ENCODE results near the gene MYO9B.

Gene MYO9B

GRCh38 chr19:17259934-17260333 is 184.4 kb downstream of the MYO9B start:
- H3K36me3 ChIP-seq (ENCODE audit: control insufficient read depth in 1 of 2, insufficient read depth in 2 of 2, low read length in 2 of 2): peaks cover 8 to 11% of the 10 kb centered on the region in 2 experiments
- H2BK12ac ChIP-seq (ENCODE audit: low read length): no peak overlapping the region
- H2BK5ac ChIP-seq (ENCODE audit: low read depth, low read length, poor library complexity): no peak overlapping the region
- H4K12ac ChIP-seq (ENCODE audit: low read depth, low read length): no peak overlapping the region
- peaks cover 9% of the 10 kb centered on the region for H3K9me3 ChIP-seq (ENCODE audit: insufficient read depth, low read depth, low read length)
- peaks cover 10 to 11% of the 10 kb centered on the region in 2 experiments for H3K4me1 ChIP-seq (ENCODE audit: control insufficient read depth in 1 of 2, insufficient read depth in 2 of 2, low read length in 2 of 2)
- H3K9ac ChIP-seq (ENCODE audit: low read length): no peak overlapping the region
- no peak overlapping the region for H3K27ac ChIP-seq (ENCODE audit: low read depth, low read length)
- peaks cover 17% of the 10 kb centered on the region for H3K79me1 ChIP-seq (ENCODE audit: low read length)
- no peak overlapping the region for H2AK5ac ChIP-seq (ENCODE audit: low read length)
- no peak overlapping the region for H3K4ac ChIP-seq (ENCODE audit: low read depth, low read length)
- no peak overlapping the region for H3K4me2 ChIP-seq (ENCODE audit: low read length)
- H2BK120ac ChIP-seq (ENCODE audit: insufficient read depth, low read length, poor library complexity): no peak overlapping the region
- DNase-seq: no peak
- no peak overlapping the region for H4K91ac ChIP-seq (ENCODE audit: low read depth, low read length)
- H3K27me3 ChIP-seq (ENCODE audit: insufficient read depth, low read length): no peaks in the 10 kb centered on the region
- WGBS (ENCODE audit: extremely low coverage, insufficient coverage, insufficient read length): no CpG with 5 or more reads among the region's 1 CpG
- H3K23ac ChIP-seq (ENCODE audit: low read length): no peak overlapping the region
- no peak overlapping the region for H2AFZ ChIP-seq (ENCODE audit: insufficient read depth, low read length, poor library complexity)
- H4K8ac ChIP-seq (ENCODE audit: low read depth, low read length): no peak overlapping the region
- H3K4me3 ChIP-seq (ENCODE audit: low read depth, low read length): no peak overlapping the region
- no peak overlapping the region for H3K18ac ChIP-seq (ENCODE audit: low read length)
- no peaks in the 10 kb centered on the region for H3K79me2 ChIP-seq (ENCODE audit: control insufficient read depth, insufficient read depth, low read length, poor library complexity)
- no peak overlapping the region for H3K14ac ChIP-seq (ENCODE audit: low read length)

GRCh38 chr19:17260842-17261325 is 185.3 kb downstream of the MYO9B start:
- H2AK5ac ChIP-seq (ENCODE audit: low read length): no peak overlapping the region
- no peak overlapping the region for H3K14ac ChIP-seq (ENCODE audit: low read length)
- no peak overlapping the region for H3K4me3 ChIP-seq (ENCODE audit: low read depth, low read length)
- H3K9ac ChIP-seq (ENCODE audit: low read length): no peak overlapping the region
- H4K12ac ChIP-seq (ENCODE audit: low read depth, low read length): no peak overlapping the region
- no peaks in the 10 kb centered on the region for H3K79me2 ChIP-seq (ENCODE audit: control insufficient read depth, insufficient read depth, low read length, poor library complexity)
- H3K23ac ChIP-seq (ENCODE audit: low read length): no peak overlapping the region
- no peak overlapping the region for H2BK5ac ChIP-seq (ENCODE audit: low read depth, low read length, poor library complexity)
- peaks cover 9% of the 10 kb centered on the region for H3K9me3 ChIP-seq (ENCODE audit: insufficient read depth, low read depth, low read length)
- H3K27me3 ChIP-seq (ENCODE audit: insufficient read depth, low read length): no peaks in the 10 kb centered on the region
- H3K4me2 ChIP-seq (ENCODE audit: low read length): no peak overlapping the region
- peaks cover 9 to 13% of the 10 kb centered on the region in 2 experiments for H3K4me1 ChIP-seq (ENCODE audit: control insufficient read depth in 1 of 2, insufficient read depth in 2 of 2, low read length in 2 of 2)
- H2BK12ac ChIP-seq (ENCODE audit: low read length): no peak overlapping the region
- H3K27ac ChIP-seq (ENCODE audit: low read depth, low read length): no peak overlapping the region
- DNase-seq: peak; percentile 88 to 96
- H4K8ac ChIP-seq (ENCODE audit: low read depth, low read length): no peak overlapping the region
- H3K4ac ChIP-seq (ENCODE audit: low read depth, low read length): no peak overlapping the region
- peak overlapping the region; percentile 9 for H2AFZ ChIP-seq (ENCODE audit: insufficient read depth, low read length, poor library complexity)
- WGBS (ENCODE audit: extremely low coverage, insufficient coverage, insufficient read length): no CpG with 5 or more reads among the region's 15 CpGs
- H3K79me1 ChIP-seq (ENCODE audit: low read length): peaks cover 21% of the 10 kb centered on the region
- H2BK120ac ChIP-seq (ENCODE audit: insufficient read depth, low read length, poor library complexity): no peak overlapping the region
- no peak overlapping the region for H4K91ac ChIP-seq (ENCODE audit: low read depth, low read length)
- no peak overlapping the region for H3K18ac ChIP-seq (ENCODE audit: low read length)
- H3K36me3 ChIP-seq (ENCODE audit: control insufficient read depth in 1 of 2, insufficient read depth in 2 of 2, low read length in 2 of 2): peaks cover 8 to 11% of the 10 kb centered on the region in 2 experiments

GRCh38 chr19:17262557-17262956 is 187.0 kb downstream of the MYO9B start:
- no peak overlapping the region for H3K9ac ChIP-seq (ENCODE audit: low read length)
- no peak overlapping the region for H2BK120ac ChIP-seq (ENCODE audit: insufficient read depth, low read length, poor library complexity)
- peak overlapping the region; percentile 45 for H4K91ac ChIP-seq (ENCODE audit: low read depth, low read length)
- H2AK5ac ChIP-seq (ENCODE audit: low read length): peak overlapping the region; percentile 8
- H3K14ac ChIP-seq (ENCODE audit: low read length): no peak overlapping the region
- no CpG with 5 or more reads among the region's 16 CpGs for WGBS (ENCODE audit: extremely low coverage, insufficient coverage, insufficient read length)
- DNase-seq: no peak
- no peak overlapping the region for H3K18ac ChIP-seq (ENCODE audit: low read length)
- peaks cover 9% of the 10 kb centered on the region for H3K9me3 ChIP-seq (ENCODE audit: insufficient read depth, low read depth, low read length)
- peaks cover 3% of the 10 kb centered on the region for H3K79me2 ChIP-seq (ENCODE audit: control insufficient read depth, insufficient read depth, low read length, poor library complexity)
- H2AFZ ChIP-seq (ENCODE audit: insufficient read depth, low read length, poor library complexity): no peak overlapping the region
- no peak overlapping the region for H4K12ac ChIP-seq (ENCODE audit: low read depth, low read length)
- H2BK12ac ChIP-seq (ENCODE audit: low read length): peak overlapping the region; percentile 1
- H3K4me1 ChIP-seq (ENCODE audit: control insufficient read depth in 1 of 2, insufficient read depth in 2 of 2, low read length in 2 of 2): peaks cover 13% of the 10 kb centered on the region in 2 experiments
- no peak overlapping the region for H4K8ac ChIP-seq (ENCODE audit: low read depth, low read length)
- peaks cover 8 to 11% of the 10 kb centered on the region in 2 experiments for H3K36me3 ChIP-seq (ENCODE audit: control insufficient read depth in 1 of 2, insufficient read depth in 2 of 2, low read length in 2 of 2)
- H3K79me1 ChIP-seq (ENCODE audit: low read length): peaks cover 29% of the 10 kb centered on the region
- H3K27me3 ChIP-seq (ENCODE audit: insufficient read depth, low read length): no peaks in the 10 kb centered on the region
- H3K4me2 ChIP-seq (ENCODE audit: low read length): no peak overlapping the region
- no peak overlapping the region for H3K4ac ChIP-seq (ENCODE audit: low read depth, low read length)
- H2BK5ac ChIP-seq (ENCODE audit: low read depth, low read length, poor library complexity): no peak overlapping the region
- no peak overlapping the region for H3K27ac ChIP-seq (ENCODE audit: low read depth, low read length)
- no peak overlapping the region for H3K23ac ChIP-seq (ENCODE audit: low read length)
- H3K4me3 ChIP-seq (ENCODE audit: low read depth, low read length): no peak overlapping the region

All from trophoblast cell (in vitro differentiated cells and primary cell).